ENCODE measurements around the gene FARSA. TPM values are rescaled to one million over a fixed set of nuclear protein-coding genes. Genes with fewer than 3 reads are reported as not detected.

The FARSA gene
- total and polyA plus RNA-seq, 2 of the 13 experiments (the other 11 are each of a cell fraction or from before 2014, with no cell fraction given) = 25.9 to 72.0 TPM

DNA sequence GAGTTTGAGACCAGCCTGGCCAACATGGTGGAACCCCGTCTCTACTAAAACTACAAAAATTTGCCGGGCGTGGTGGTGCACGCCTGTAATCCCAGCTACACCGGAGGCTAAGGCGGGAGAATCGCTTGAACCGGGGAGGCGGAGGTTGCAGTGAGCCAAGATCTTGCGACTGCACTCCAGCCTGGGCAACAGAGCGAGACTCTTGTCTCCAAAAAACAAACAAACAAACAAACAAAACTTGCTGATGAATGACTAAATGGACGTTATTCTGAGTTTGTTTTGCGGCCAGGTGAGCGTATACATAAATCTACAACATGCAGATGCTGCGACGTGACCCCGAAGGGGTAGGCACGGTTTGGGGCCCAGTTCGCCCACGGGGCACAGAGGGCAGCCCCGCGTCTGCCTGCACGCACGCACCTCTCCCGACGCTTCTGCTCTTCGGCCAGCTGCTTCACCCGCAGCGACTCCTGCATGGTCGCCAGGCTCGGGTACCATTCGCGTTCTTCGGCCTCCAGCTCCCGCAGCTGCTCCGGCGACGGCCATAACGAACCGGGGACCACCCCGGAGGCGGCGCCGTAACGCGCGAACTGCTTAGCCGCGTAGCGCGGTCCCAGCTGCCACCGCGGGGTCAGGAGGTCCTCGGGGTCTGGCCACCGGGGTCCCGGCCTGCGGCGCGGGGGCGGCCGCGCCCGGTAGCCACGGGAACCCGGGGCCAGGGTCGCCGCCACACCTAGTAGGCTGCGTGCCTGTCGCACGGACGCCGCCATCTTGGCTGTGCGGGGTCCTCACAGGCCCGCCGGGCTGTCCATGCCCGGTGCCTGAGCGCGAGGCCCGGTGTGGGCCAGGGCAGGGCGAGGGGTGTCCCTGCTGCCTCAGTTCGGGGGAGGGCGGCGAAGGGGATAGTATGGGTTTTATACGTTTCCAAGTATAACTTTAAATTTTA, 23.2 kb upstream of the FARSA start, which contains the start of gene GADD45GIP1 (continued):
- no peak for TF ChIP-seq TEF (CRISPR knock-in tag; IDR thresholded peaks at IDR 0.05)
- TF ChIP-seq ZNF704 (CRISPR knock-in tag; IDR thresholded peaks at IDR 0.05; ENCODE audit: borderline replicate concordance) = 0 out of 2 replicates have a peak, but pooled peaks have one; percentile 15
- TF ChIP-seq, protein P1, sequence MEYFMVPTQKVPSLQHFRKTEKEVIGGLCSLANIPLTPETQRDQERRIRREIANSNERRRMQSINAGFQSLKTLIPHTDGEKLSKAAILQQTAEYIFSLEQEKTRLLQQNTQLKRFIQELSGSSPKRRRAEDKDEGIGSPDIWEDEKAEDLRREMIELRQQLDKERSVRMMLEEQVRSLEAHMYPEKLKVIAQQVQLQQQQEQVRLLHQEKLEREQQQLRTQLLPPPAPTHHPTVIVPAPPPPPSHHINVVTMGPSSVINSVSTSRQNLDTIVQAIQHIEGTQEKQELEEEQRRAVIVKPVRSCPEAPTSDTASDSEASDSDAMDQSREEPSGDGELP (IDR thresholded peaks at IDR 0.05; ENCODE audit: borderline replicate concordance, low read depth) = no peak
- no peak for TF ChIP-seq MEF2D (CRISPR knock-in tag; IDR thresholded peaks at IDR 0.05)
- TF ChIP-seq ZBTB44 (CRISPR knock-in tag; IDR thresholded peaks at IDR 0.05) = no peak
- no peak for TF ChIP-seq ZNF484 (CRISPR knock-in tag; IDR thresholded peaks at IDR 0.05; ENCODE audit: borderline replicate concordance, low read depth)
- no peak for TF ChIP-seq MTA3 (CRISPR knock-in tag; IDR thresholded peaks at IDR 0.05)
- no peak; the same call in none of the 2 replicates for TF ChIP-seq ZMYM3 (CRISPR knock-in tag; IDR thresholded peaks at IDR 0.05)
- no peak for TF ChIP-seq MIER2 (CRISPR knock-in tag; IDR thresholded peaks at IDR 0.05)
- TF ChIP-seq ELF4 (CRISPR knock-in tag; IDR thresholded peaks at IDR 0.05; ENCODE audit: borderline replicate concordance) = no peak
- no peak for TF ChIP-seq REXO4 (CRISPR knock-in tag; IDR thresholded peaks at IDR 0.05; ENCODE audit: borderline replicate concordance)
- TF ChIP-seq ZNF276 (CRISPR knock-in tag; IDR thresholded peaks at IDR 0.05; ENCODE audit: low read depth) = no peak
- no peak for TF ChIP-seq FOSL1 (CRISPR knock-in tag; IDR thresholded peaks at IDR 0.05; ENCODE audit: borderline replicate concordance)
- peak; percentile 90 for TF ChIP-seq HOXA3 (CRISPR knock-in tag; IDR thresholded peaks at IDR 0.05)
- no peak for TF ChIP-seq ZNF83 (CRISPR knock-in tag; IDR thresholded peaks at IDR 0.05; ENCODE audit: borderline replicate concordance)
- TF ChIP-seq ZBTB4 (CRISPR knock-in tag; IDR thresholded peaks at IDR 0.05; ENCODE audit: borderline replicate concordance) = no peak
- no peak for TF ChIP-seq ZNF317 (CRISPR knock-in tag; IDR thresholded peaks at IDR 0.05)
- no peak for TF ChIP-seq ZBTB3 (CRISPR knock-in tag; IDR thresholded peaks at IDR 0.05; ENCODE audit: borderline replicate concordance, low read depth)

Measured in HepG2 (cell line).